HEK293 (cell line): ENCODE data around the gene BRF1.

ENCODE experiments used
- BCL11A ChIP-seq: fragments of 450-650 bp; formaldehyde crosslinking; IDR thresholded peaks from 2 replicates; pipeline ENCODE4 v1.5.1; 2016; ENCODE audit warnings: low read depth, missing biosample characterization, missing genetic modification characterization
- CTCF ChIP-seq: fragments of 450-650 bp; formaldehyde crosslinking; IDR thresholded peaks from 2 replicates; pipeline ENCODE4 v1.5.1; 2016; ENCODE audit warnings: missing biosample characterization, missing genetic modification characterization
- FEZF1 ChIP-seq: fragments of 450-650 bp; formaldehyde crosslinking; IDR thresholded peaks from 2 replicates; pipeline ENCODE4 v1.5.1; 2016; ENCODE audit warnings: missing biosample characterization, missing genetic modification characterization
- HIC1 ChIP-seq: fragments of 450-650 bp; formaldehyde crosslinking; IDR thresholded peaks from 2 replicates; pipeline ENCODE4 v1.5.1; 2016; ENCODE audit warnings: missing biosample characterization, missing genetic modification characterization
- KLF1 ChIP-seq: fragments of 450-650 bp; formaldehyde crosslinking; IDR thresholded peaks from 2 replicates; pipeline ENCODE4 v1.5.1; 2016; ENCODE audit warnings: missing biosample characterization, missing genetic modification characterization
- PATZ1 ChIP-seq: fragments of 450-650 bp; formaldehyde crosslinking; IDR thresholded peaks from 2 replicates; pipeline ENCODE4 v1.5.1; 2016; ENCODE audit warnings: missing biosample characterization, missing genetic modification characterization
- SCRT2 ChIP-seq: fragments of 450-650 bp; formaldehyde crosslinking; IDR thresholded peaks from 2 replicates; pipeline ENCODE4 v1.5.1; 2016; ENCODE audit warnings: missing biosample characterization, missing genetic modification characterization
- SP7 ChIP-seq: fragments of 450-650 bp; formaldehyde crosslinking; IDR thresholded peaks from 2 replicates; pipeline ENCODE4 v1.5.1; 2016; ENCODE audit warnings: missing biosample characterization, missing genetic modification characterization
- YY1 ChIP-seq: fragments of 450-650 bp; formaldehyde crosslinking; IDR thresholded peaks from 2 replicates; pipeline ENCODE4 v1.5.1; 2018; ENCODE audit warnings: missing biosample characterization, missing genetic modification characterization
- ZBTB20 ChIP-seq: fragments of 450-650 bp; formaldehyde crosslinking; IDR thresholded peaks from 2 replicates; pipeline ENCODE4 v1.5.1; 2016; ENCODE audit warnings: missing biosample characterization, missing genetic modification characterization
- ZBTB48 ChIP-seq: fragments of 450-650 bp; formaldehyde crosslinking; IDR thresholded peaks from 2 replicates; pipeline ENCODE4 v1.5.1; 2016; ENCODE audit warnings: missing biosample characterization, missing genetic modification characterization
- ZBTB7A ChIP-seq: fragments of 450-650 bp; formaldehyde crosslinking; IDR thresholded peaks from 2 replicates; pipeline ENCODE4 v1.5.1; 2016; ENCODE audit warnings: low read depth, missing biosample characterization, missing genetic modification characterization
- ZBTB8A ChIP-seq: fragments of 450-650 bp; formaldehyde crosslinking; IDR thresholded peaks from 2 replicates; pipeline ENCODE4 v1.5.1; 2016; ENCODE audit warnings: missing biosample characterization, missing genetic modification characterization
- ZFP69B ChIP-seq: fragments of 450-650 bp; formaldehyde crosslinking; IDR thresholded peaks from 2 replicates; pipeline ENCODE4 v1.5.1; 2016; ENCODE audit warnings: missing biosample characterization, missing genetic modification characterization
- ZNF10 ChIP-seq: fragments of 450-650 bp; formaldehyde crosslinking; IDR thresholded peaks from 2 replicates; pipeline ENCODE4 v1.5.1; 2017; ENCODE audit warnings: missing biosample characterization, missing genetic modification characterization
- ZNF155 ChIP-seq: fragments of 450-650 bp; formaldehyde crosslinking; IDR thresholded peaks from 2 replicates; pipeline ENCODE4 v1.5.1; 2016; ENCODE audit warnings: missing biosample characterization, missing genetic modification characterization
- ZNF157 ChIP-seq: fragments of 450-650 bp; formaldehyde crosslinking; IDR thresholded peaks from 2 replicates; pipeline ENCODE4 v1.5.1; 2016; ENCODE audit warnings: missing biosample characterization, missing genetic modification characterization
- ZNF184 ChIP-seq: fragments of 450-650 bp; IDR thresholded peaks from 2 replicates; pipeline ENCODE4 v1.5.1; 2018; ENCODE audit warnings: missing biosample characterization, mild to moderate bottlenecking, missing genetic modification characterization
- ZNF221 ChIP-seq: fragments of 450-650 bp; formaldehyde crosslinking; IDR thresholded peaks from 2 replicates; pipeline ENCODE4 v1.5.1; 2017; ENCODE audit warnings: missing biosample characterization, missing genetic modification characterization, borderline replicate concordance
- ZNF335 ChIP-seq: fragments of 450-650 bp; formaldehyde crosslinking; conservative IDR thresholded peaks from 2 replicates; pipeline ENCODE4 v1.5.1; 2016; ENCODE audit warnings: missing biosample characterization, missing genetic modification characterization
- ZNF354C ChIP-seq: fragments of 450-650 bp; formaldehyde crosslinking; IDR thresholded peaks from 2 replicates; pipeline ENCODE4 v1.5.1; 2016; ENCODE audit warnings: missing biosample characterization, missing genetic modification characterization, low read depth, borderline replicate concordance
- ZNF366 ChIP-seq: fragments of 450-650 bp; formaldehyde crosslinking; conservative IDR thresholded peaks from 2 replicates; pipeline ENCODE4 v1.5.1; 2016; ENCODE audit warnings: missing biosample characterization, missing genetic modification characterization
- ZNF426 ChIP-seq: fragments of 450-650 bp; formaldehyde crosslinking; IDR thresholded peaks from 2 replicates; pipeline ENCODE4 v1.5.1; 2017; ENCODE audit warnings: missing biosample characterization, missing genetic modification characterization, mild to moderate bottlenecking, inconsistent platforms, moderate library complexity
- ZNF544 ChIP-seq: fragments of 450-650 bp; formaldehyde crosslinking; IDR thresholded peaks from 2 replicates; pipeline ENCODE4 v1.5.0; 2017; ENCODE audit warnings: missing biosample characterization, missing genetic modification characterization
- ZNF560 ChIP-seq: fragments of 450-650 bp; formaldehyde crosslinking; IDR thresholded peaks from 2 replicates; pipeline ENCODE4 v1.5.1; 2017; ENCODE audit warnings: missing biosample characterization, missing genetic modification characterization, borderline replicate concordance
- ZNF610 ChIP-seq: fragments of 450-650 bp; formaldehyde crosslinking; IDR thresholded peaks from 2 replicates; pipeline ENCODE4 v1.5.1; 2016; ENCODE audit warnings: missing biosample characterization, missing genetic modification characterization, borderline replicate concordance
- ZNF623 ChIP-seq: fragments of 450-650 bp; formaldehyde crosslinking; IDR thresholded peaks from 2 replicates; pipeline ENCODE4 v1.5.1; 2016; ENCODE audit warnings: missing biosample characterization, missing genetic modification characterization
- ZNF701 ChIP-seq: fragments of 450-650 bp; formaldehyde crosslinking; IDR thresholded peaks from 2 replicates; pipeline ENCODE4 v1.5.1; 2016; ENCODE audit warnings: missing biosample characterization, missing genetic modification characterization
- ZNF704 ChIP-seq: fragments of 450-650 bp; formaldehyde crosslinking; IDR thresholded peaks from 2 replicates; pipeline ENCODE4 v1.5.1; 2016; ENCODE audit warnings: missing biosample characterization, missing genetic modification characterization
- TF ChIP-seq, protein P1 (sequence below): fragments of 450-650 bp; formaldehyde crosslinking; IDR thresholded peaks from 2 replicates; pipeline ENCODE4 v1.5.1; 2016; ENCODE audit warnings: missing biosample characterization, missing genetic modification characterization
- TF ChIP-seq, protein P2 (sequence below): IDR thresholded peaks from 2 replicates; pipeline ENCODE4 v1.6.1; 2011; ENCODE audit warnings: mild to moderate bottlenecking, low read depth, low read length, borderline replicate concordance

The BRF1 gene

GRCh38 chr14:105299654-105300541 is 903 bp downstream of the BRF1 start (continued):
- no peak for TF ChIP-seq CTCF (tag by site-specific recombination)
- TF ChIP-seq BCL11A (tag by site-specific recombination) = no peak
- TF ChIP-seq, protein P1, sequence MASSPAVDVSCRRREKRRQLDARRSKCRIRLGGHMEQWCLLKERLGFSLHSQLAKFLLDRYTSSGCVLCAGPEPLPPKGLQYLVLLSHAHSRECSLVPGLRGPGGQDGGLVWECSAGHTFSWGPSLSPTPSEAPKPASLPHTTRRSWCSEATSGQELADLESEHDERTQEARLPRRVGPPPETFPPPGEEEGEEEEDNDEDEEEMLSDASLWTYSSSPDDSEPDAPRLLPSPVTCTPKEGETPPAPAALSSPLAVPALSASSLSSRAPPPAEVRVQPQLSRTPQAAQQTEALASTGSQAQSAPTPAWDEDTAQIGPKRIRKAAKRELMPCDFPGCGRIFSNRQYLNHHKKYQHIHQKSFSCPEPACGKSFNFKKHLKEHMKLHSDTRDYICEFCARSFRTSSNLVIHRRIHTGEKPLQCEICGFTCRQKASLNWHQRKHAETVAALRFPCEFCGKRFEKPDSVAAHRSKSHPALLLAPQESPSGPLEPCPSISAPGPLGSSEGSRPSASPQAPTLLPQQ (tag by site-specific recombination) = peak; percentile 12; the same call in 1 of the 2 replicates
- TF ChIP-seq ZNF221 (tag by site-specific recombination) = no peak
- TF ChIP-seq SCRT2 (tag by site-specific recombination) = peak; percentile 95
- no peak for TF ChIP-seq ZNF544
- TF ChIP-seq ZNF335 (tag by site-specific recombination) = peak; percentile 63
- TF ChIP-seq KLF1 (tag by site-specific recombination) = no peak
- TF ChIP-seq ZFP69B (tag by site-specific recombination) = no peak
- no peak for TF ChIP-seq ZNF157 (tag by site-specific recombination)
- TF ChIP-seq ZNF610 = no peak
- no peak for TF ChIP-seq ZNF623 (tag by site-specific recombination)
- TF ChIP-seq ZBTB7A (tag by site-specific recombination) = no peak
- no peak for TF ChIP-seq ZBTB48
- TF ChIP-seq HIC1 = no peak
- no peak for TF ChIP-seq ZNF10
- TF ChIP-seq ZBTB20 (tag by site-specific recombination) = no peak; the same call in 1 of the 2 replicates
- no peak for TF ChIP-seq ZNF560 (tag by site-specific recombination)
- TF ChIP-seq ZBTB8A = 0 out of 2 replicates have a peak, but pooled peaks have one; percentile 42
- no peak for TF ChIP-seq ZNF704 (tag by site-specific recombination)
- TF ChIP-seq, protein P2, sequence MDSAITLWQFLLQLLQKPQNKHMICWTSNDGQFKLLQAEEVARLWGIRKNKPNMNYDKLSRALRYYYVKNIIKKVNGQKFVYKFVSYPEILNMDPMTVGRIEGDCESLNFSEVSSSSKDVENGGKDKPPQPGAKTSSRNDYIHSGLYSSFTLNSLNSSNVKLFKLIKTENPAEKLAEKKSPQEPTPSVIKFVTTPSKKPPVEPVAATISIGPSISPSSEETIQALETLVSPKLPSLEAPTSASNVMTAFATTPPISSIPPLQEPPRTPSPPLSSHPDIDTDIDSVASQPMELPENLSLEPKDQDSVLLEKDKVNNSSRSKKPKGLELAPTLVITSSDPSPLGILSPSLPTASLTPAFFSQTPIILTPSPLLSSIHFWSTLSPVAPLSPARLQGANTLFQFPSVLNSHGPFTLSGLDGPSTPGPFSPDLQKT = no peak
- TF ChIP-seq PATZ1 (tag by site-specific recombination) = no peak
- no peak for TF ChIP-seq ZNF426
- TF ChIP-seq FEZF1 (tag by site-specific recombination) = no peak
- TF ChIP-seq YY1 (tag by site-specific recombination) = no peak
- no peak for TF ChIP-seq SP7 (tag by site-specific recombination)
- TF ChIP-seq ZNF354C (tag by site-specific recombination) = no peak
- TF ChIP-seq ZNF366 = no peak
- no peak for TF ChIP-seq ZNF155 (tag by site-specific recombination)
- TF ChIP-seq ZNF184 (tag by site-specific recombination) = peak; percentile 100
- TF ChIP-seq ZNF701 (tag by site-specific recombination) = no peak
